GM12873 (cell line): ENCODE results near the gene PARP16.

Experiments
- CTCF ChIP-seq: IDR thresholded peaks from 2 replicates; pipeline ENCODE4 v1.5.1; 2012; ENCODE audit warnings: low read depth, mild to moderate bottlenecking, moderate library complexity, low read length, control low read depth; ENCODE audit not compliant: insufficient read depth; ENCODE audit errors: missing control alignments

Gene PARP16

GRCh38 chr15:65255486-65256140 is 31.1 kb downstream of the PARP16 start:
- TF ChIP-seq CTCF: no peak

- no peak for TF ChIP-seq CTCF
These were observed 31.9 kb downstream of the PARP16 start for GRCh38 chr15:65254758-65255157.

- TF ChIP-seq CTCF: no peak
These were observed 32.3 kb downstream of the PARP16 start for GRCh38 chr15:65254356-65254755.

GRCh38 chr15:65249641-65250040 is 37.0 kb downstream of the PARP16 start:
- no peak for TF ChIP-seq CTCF

- TF ChIP-seq CTCF: no peak
These were observed 38.0 kb downstream of the PARP16 start for GRCh38 chr15:65248511-65249255.

GRCh38 chr15:65246939-65247338 is 39.7 kb downstream of the PARP16 start:
- no peak for TF ChIP-seq CTCF

- TF ChIP-seq CTCF: no peak
These were observed 40.5 kb downstream of the PARP16 start for GRCh38 chr15:65246026-65246714.
